IPS DF 6.9 (cell line): ENCODE data around the gene PCDHGB7.
"Not testable (repeated sequence)": the region's sequence is repeated elsewhere in the genome, so short reads cannot be mapped to it uniquely, and the experiment has no call there.

ENCODE experiments used
- DNase-seq: peaks from one replicate; pipeline ENCODE4 v3.0.0-alpha.2; 2013; ENCODE audit warnings: low read depth, low spot score
- H3K27ac ChIP-seq: one replicate; pipeline ENCODE4 v1.5.1; 2013; ENCODE audit warnings: low read length, control low read depth
- H3K27me3 ChIP-seq: 2 replicates; pipeline ENCODE4 v1.6.1; 2013; ENCODE audit warnings: mild to moderate bottlenecking, low read length; ENCODE audit not compliant: control insufficient read depth, insufficient read depth
- H3K36me3 ChIP-seq: 2 replicates; pipeline ENCODE4 v1.6.1; 2013; ENCODE audit warnings: low read length; ENCODE audit not compliant: control insufficient read depth, insufficient read depth
- H3K4me1 ChIP-seq: 2 replicates; pipeline ENCODE4 v1.6.1; 2013; ENCODE audit warnings: low read length; ENCODE audit not compliant: control insufficient read depth, insufficient read depth
- H3K4me3 ChIP-seq: 2 replicates; pipeline ENCODE4 v1.5.1; 2013; ENCODE audit warnings: mild to moderate bottlenecking, low read length
- H3K9me3 ChIP-seq: 2 replicates; pipeline ENCODE4 v1.6.1; 2013; ENCODE audit warnings: low read length, inconsistent platforms; ENCODE audit not compliant: control insufficient read depth, insufficient read depth
- WGBS: extraction: QIAGEN DNeasy Blood & Tissue Kit; methylation state at CpG from one replicate; pipeline ENCODE4 v1.1.7; 2013; ENCODE audit warnings: mixed read lengths, missing lambda C conversion rate; ENCODE audit not compliant: insufficient read length, insufficient coverage; 5-methylcytosine and 5-hydroxymethylcytosine counted together

PCDHGB7 gene

DNA sequence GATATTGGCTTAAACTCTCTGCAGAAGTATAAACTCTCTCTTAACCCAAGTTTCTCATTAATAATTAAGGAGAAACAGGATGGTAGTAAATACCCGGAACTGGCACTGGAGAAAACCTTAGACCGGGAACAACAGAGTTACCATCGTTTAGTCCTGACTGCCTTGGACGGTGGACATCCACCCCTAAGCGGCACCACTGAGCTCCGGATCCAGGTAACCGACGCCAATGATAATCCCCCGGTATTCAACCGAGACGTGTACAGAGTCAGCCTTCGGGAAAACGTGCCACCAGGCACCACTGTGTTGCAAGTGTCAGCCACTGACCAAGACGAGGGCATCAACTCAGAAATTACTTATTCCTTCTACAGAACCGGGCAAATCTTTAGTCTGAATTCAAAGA, 18.9 kb upstream of the PCDHGB7 start:
- no peak for DNase-seq
- H3K9me3 ChIP-seq, result no peaks in the 10 kb centered on the region; the same call in 1 of the 2 replicates
- H3K36me3 ChIP-seq, result no peaks in the 10 kb centered on the region
- no peaks in the 10 kb centered on the region for H3K4me1 ChIP-seq
- H3K4me3 ChIP-seq, result no peak overlapping the region
- no peak overlapping the region for H3K27ac ChIP-seq
- WGBS, result no CpG with 5 or more reads among the region's 15 CpGs
- no peaks in the 10 kb centered on the region for H3K27me3 ChIP-seq

DNA sequence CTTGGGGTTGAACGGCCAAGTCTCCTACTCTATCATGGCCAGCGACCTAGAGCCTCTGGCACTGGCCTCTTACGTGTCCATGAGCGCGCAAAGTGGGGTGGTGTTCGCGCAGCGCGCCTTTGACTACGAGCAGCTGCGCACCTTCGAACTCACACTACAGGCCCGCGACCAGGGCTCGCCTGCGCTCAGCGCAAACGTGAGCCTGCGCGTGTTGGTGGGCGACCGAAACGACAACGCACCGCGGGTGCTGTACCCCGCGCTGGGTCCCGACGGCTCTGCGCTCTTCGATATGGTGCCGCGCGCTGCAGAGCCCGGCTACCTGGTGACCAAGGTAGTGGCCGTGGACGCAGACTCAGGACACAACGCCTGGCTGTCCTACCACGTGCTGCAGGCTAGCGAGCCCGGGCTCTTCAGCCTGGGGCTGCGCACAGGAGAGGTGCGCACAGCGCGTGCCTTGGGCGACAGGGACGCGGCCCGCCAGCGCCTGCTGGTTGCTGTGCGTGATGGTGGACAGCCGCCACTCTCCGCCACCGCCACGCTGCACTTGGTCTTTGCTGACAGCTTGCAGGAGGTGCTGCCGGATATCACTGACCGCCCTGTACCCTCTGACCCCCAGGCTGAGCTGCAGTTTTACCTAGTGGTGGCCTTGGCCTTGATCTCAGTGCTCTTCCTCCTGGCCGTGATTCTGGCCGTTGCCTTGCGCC, 17.8 kb upstream of the PCDHGB7 start:
- Histone ChIP-seq H3K36me3 (no peaks in the 10 kb centered on the region), H3K4me1 (no peaks in the 10 kb centered on the region), H3K9me3 (no peaks in the 10 kb centered on the region; the same call in 1 of the 2 replicates), H3K4me3 (no peak overlapping the region), H3K27ac (no peak overlapping the region), H3K27me3 (no peaks in the 10 kb centered on the region)
- no CpG with 5 or more reads among the region's 61 CpGs for whole genome bisulfite sequencing
- DNase-seq, result no peak

DNA sequence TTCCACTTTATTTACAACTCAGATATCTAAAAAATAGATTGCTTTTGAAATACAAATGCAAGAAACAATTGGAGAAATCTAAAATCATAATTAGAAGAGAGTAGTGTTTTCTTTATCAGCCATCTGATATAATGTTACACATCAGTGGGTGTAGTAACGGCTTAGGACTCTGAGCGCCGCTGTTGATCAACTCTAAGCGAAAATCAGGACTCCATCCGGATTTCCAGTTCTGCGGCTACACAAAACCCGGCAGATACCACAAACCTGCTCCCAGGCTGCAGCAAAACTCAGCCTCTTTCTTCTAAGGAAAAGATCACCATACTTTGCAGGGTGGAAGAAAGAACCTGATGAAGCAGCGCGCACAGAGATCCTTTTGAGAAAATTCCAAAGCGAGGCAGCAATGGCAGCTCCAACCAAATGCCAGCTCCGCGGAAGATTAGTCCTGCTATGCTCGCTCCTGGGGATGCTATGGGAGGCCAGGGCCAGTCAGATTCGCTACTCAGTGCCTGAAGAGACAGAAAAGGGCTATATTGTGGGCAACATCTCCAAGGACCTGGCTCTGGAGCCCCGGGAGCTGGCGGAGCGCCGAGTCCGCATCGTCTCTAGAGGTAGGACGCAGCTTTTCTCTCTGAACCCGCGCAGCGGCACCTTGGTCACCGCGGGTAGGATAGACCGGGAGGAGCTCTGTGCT, 14.8 kb upstream of the PCDHGB7 start, which contains the start of gene PCDHGA9:
PCDHGA9 (plus strand) TSS at position 226 of the 691 bp plus-strand sequence; CDS start at position 401, 175 bp downstream.
- Histone ChIP-seq H3K27ac (no peak within 1 kb of the TSS), H3K4me1 (no peaks in the 10 kb centered on the region), H3K9me3 (no peaks in the 10 kb centered on the region; the same call in 1 of the 2 replicates), H3K4me3 (no peak within 1 kb of the TSS), H3K36me3 (no peaks in the 10 kb centered on the region), H3K27me3 (no peaks in the 10 kb centered on the region)
- DNase-seq, result no peak
- WGBS, result no CpG with 5 or more reads among the region's 27 CpGs

DNA sequence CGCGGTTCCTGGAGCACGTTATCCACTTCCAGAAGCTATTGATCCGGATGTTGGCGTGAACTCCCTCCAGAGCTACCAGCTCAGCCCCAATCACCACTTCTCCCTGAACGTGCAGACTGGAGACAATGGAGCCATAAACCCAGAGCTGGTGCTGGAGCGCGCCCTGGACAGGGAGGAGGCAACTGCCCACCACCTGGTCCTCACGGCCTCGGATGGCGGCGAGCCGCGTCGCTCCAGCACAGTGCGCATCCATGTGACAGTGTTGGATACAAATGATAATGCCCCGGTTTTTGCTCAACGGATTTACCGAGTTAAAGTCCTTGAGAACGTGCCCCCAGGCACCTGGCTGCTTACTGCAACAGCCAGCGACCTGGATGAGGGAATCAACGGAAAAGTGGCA, 14.1 kb upstream of the PCDHGB7 start:
- DNase-seq, result no peak
- no CpG with 5 or more reads among the region's 22 CpGs for WGBS
- H3K4me1 ChIP-seq, result no peaks in the 10 kb centered on the region
- no peaks in the 10 kb centered on the region for H3K27me3 ChIP-seq
- no peak overlapping the region for H3K27ac ChIP-seq
- H3K9me3 ChIP-seq, result no peaks in the 10 kb centered on the region; the same call in 1 of the 2 replicates
- H3K4me3 ChIP-seq, result no peak overlapping the region
- H3K36me3 ChIP-seq, result no peaks in the 10 kb centered on the region

DNA sequence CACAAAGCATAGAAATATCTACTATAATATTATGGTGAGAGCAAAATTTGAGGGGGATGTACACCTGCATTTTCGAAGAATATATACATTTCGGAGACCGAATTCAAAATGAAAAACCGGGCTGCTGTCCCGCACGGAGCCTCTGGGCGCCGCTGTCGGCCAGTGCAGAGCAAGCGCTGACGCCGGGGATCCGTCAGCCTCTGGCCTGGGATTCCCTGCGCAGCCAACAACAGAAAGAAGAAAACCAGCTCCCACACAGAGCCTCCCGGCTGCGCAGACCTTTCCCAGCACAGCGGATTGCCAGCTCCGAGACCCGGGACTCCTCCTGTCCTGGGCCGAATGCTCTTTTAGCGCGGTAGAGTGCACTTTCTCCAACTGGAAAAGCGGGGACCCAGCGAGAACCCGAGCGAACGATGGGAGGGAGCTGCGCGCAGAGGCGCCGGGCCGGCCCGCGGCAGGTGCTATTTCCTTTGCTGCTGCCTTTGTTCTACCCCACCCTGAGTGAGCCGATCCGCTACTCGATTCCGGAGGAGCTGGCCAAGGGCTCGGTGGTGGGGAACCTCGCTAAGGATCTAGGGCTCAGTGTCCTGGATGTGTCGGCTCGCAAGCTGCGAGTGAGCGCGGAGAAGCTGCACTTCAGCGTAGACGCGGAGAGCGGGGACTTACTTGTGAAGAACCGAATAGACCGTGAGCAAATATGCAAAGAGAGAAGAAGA, 9.5 kb upstream of the PCDHGB7 start, which contains the start of gene PCDHGB6:
PCDHGB6 (plus strand) TSS at position 232 of the 716 bp plus-strand sequence; CDS start at position 414, 182 bp downstream.
- H3K4me3 ChIP-seq, result peak within 1 kb of the TSS; percentile 48; the same call in 1 of the 2 replicates
- not testable (repeated sequence) for H3K9me3 ChIP-seq, H3K4me1 ChIP-seq, H3K27me3 ChIP-seq, H3K27ac ChIP-seq, DNase-seq, H3K36me3 ChIP-seq
- WGBS, result no CpG with 5 or more reads among the region's 51 CpGs

DNA sequence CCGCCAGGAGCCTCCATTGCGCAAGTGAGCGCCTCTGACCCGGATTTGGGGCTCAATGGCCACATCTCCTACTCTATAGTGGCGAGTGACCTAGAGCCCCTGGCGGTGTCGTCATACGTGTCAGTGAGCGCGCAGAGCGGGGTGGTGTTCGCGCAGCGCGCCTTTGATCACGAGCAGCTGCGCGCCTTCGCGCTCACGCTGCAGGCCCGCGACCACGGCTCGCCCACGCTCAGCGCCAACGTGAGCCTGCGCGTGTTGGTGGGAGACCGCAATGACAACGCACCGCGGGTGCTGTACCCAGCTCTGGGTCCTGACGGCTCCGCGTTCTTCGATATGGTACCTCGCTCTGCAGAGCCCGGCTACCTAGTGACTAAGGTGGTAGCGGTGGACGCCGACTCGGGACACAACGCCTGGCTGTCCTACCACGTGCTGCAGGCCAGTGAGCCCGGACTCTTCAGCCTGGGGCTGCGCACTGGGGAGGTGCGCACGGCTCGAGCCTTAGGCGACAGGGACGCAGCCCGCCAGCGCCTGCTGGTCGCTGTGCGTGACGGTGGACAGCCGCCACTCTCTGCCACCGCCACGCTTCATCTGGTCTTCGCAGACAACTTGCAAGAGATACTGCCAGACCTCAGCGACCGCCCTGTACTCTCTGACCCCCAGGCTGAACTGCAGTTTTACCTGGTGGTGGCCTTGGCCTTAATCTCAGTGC, 7.7 kb upstream of the PCDHGB7 start:
- Histone ChIP-seq H3K27me3 (peaks cover 1% of the 10 kb centered on the region; the same call in 1 of the 2 replicates), H3K9me3 (no peaks in the 10 kb centered on the region), H3K4me1 (no peaks in the 10 kb centered on the region), H3K27ac (no peak overlapping the region), H3K36me3 (peaks cover 3% of the 10 kb centered on the region; the same call in 1 of the 2 replicates), H3K4me3 (no peak overlapping the region)
- no peak for DNase-seq
- WGBS, result no CpG with 5 or more reads among the region's 64 CpGs

DNA sequence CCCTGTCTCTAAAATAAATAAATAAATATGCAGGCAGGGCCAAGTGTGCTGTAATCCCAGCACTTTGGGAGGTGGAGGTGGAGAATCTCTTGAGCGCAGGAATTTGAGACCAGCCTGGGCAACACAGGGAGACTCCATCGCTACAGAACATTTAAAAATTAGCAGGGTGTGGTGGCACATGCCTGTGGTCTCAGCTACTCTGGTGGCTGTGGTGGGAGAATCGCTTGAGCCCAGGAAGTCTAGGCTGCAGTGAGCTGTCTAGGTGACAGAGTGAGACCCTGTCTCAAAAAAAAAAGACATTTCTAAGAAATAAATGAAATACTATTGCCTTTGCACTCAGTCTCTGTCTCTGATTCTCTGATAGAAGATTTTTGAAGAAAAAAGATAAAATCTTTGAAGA, 5.9 kb upstream of the PCDHGB7 start:
- no peaks in the 10 kb centered on the region for H3K9me3 ChIP-seq
- no peak for DNase-seq
- H3K36me3 ChIP-seq, result peaks cover 3% of the 10 kb centered on the region; the same call in 1 of the 2 replicates
- no peak overlapping the region for H3K27ac ChIP-seq
- H3K27me3 ChIP-seq, result peaks cover 1% of the 10 kb centered on the region; the same call in 1 of the 2 replicates
- H3K4me3 ChIP-seq, result no peak overlapping the region
- no CpG with 5 or more reads among the region's 3 CpGs for WGBS
- no peaks in the 10 kb centered on the region for H3K4me1 ChIP-seq

DNA sequence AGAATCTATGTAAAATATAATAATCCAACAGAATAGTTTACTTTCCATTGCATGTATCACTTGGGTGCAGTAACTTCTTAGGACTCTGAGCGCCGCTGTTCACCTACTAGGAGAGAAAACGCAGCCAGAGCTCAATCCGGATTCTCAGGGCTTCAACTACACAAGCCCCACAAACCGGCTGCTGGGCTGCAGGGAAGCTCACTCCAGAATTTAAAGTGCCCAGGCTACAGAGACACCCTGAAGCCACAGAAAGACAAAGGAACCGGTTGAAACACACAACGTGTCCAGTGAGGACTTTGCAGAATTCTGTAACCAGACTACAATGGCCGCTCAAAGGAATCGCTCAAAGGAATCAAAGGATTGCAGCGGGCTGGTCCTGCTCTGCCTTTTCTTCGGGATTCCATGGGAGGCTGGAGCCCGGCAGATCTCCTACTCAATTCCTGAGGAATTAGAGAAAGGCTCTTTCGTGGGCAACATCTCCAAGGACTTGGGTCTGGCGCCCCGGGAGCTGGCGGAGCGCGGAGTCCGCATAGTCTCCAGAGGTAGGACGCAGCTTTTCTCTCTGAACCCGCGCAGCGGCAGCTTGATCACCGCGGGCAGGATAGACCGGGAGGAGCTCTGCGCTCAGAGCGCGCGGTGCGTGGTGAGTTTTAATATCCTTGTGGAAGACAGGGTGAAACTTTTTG, 4.5 kb upstream of the PCDHGB7 start, which contains the start of gene PCDHGA10:
PCDHGA10 (plus strand) TSS at position 134 of the 686 bp plus-strand sequence; CDS start at position 323, 189 bp downstream.
- Histone ChIP-seq H3K9me3 (no peaks in the 10 kb centered on the region), H3K27me3 (peaks cover 1% of the 10 kb centered on the region; the same call in 1 of the 2 replicates), H3K36me3 (peaks cover 3% of the 10 kb centered on the region; the same call in 1 of the 2 replicates), H3K4me3 (peak within 1 kb of the TSS; percentile 84), H3K27ac (no peak within 1 kb of the TSS), H3K4me1 (no peaks in the 10 kb centered on the region)
- no CpG with 5 or more reads among the region's 31 CpGs for WGBS
- DNase-seq, result no peak

DNA sequence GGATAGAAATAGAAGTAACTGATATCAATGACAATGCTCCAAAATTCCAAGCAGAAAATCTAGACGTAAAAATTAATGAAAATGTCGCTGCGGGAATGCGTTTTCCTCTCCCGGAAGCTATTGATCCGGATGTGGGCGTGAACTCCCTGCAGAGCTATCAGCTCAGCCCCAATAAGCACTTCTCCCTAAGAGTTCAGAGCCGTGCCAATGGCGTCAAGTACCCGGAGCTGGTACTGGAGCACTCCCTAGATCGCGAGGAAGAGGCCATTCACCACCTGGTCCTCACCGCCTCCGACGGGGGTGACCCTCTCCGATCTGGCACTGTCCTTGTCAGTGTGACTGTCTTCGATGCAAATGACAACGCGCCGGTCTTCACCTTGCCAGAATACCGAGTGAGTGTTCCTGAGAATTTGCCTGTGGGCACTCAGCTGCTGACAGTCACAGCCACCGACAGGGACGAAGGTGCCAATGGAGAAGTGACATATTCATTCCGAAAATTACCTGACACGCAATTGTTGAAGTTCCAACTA, 3.9 kb upstream of the PCDHGB7 start:
- peak overlapping the region; percentile 84 for H3K4me3 ChIP-seq
- no peak for DNase-seq
- no peak overlapping the region for H3K27ac ChIP-seq
- H3K36me3 ChIP-seq, result peaks cover 3% of the 10 kb centered on the region; the same call in 1 of the 2 replicates
- H3K27me3 ChIP-seq, result peaks cover 1% of the 10 kb centered on the region; the same call in 1 of the 2 replicates
- no peaks in the 10 kb centered on the region for H3K9me3 ChIP-seq
- no peaks in the 10 kb centered on the region for H3K4me1 ChIP-seq
- no CpG with 5 or more reads among the region's 25 CpGs for WGBS
